HepG2 (cell line): Measurements from ENCODE around the gene TALDO1. TPM values are rescaled to one million over a fixed set of nuclear protein-coding genes. Genes with fewer than 3 reads are reported as not detected.

Source experiments
- AKAP8 ChIP-seq: sonication (generic); formaldehyde crosslinking; IDR thresholded peaks from 2 replicates; pipeline ENCODE4 v1.5.1; 2020; ENCODE audit warnings: mild to moderate bottlenecking, missing genetic modification reagents
- MXI1 ChIP-seq: IDR thresholded peaks from 3 replicates; pipeline ENCODE4 v1.6.1; 2012; ENCODE audit warnings: low read depth, low read length, inconsistent platforms, borderline replicate concordance
- NR2F6 ChIP-seq, 2 experiments: IDR thresholded peaks; 2 replicates each; pipeline ENCODE4 v1.6.1; 2016; ENCODE audit warnings: antibody characterized with exemption in 1 of 2, mild to moderate bottlenecking in 1 of 2
- NRL ChIP-seq: sonication (generic); formaldehyde crosslinking; IDR thresholded peaks from 2 replicates; pipeline ENCODE4 v1.5.0; 2020; ENCODE audit warnings: missing genetic modification reagents, mild to moderate bottlenecking, moderate library complexity, borderline replicate concordance
- PRDM10 ChIP-seq: sonication (generic); formaldehyde crosslinking; IDR thresholded peaks from 2 replicates; pipeline ENCODE4 v1.4.0; 2020; ENCODE audit warnings: low read depth, missing genetic modification reagents
- RBFOX2 ChIP-seq: fragments of 200-400 bp; formaldehyde crosslinking; IDR thresholded peaks from 2 replicates; pipeline ENCODE4 v1.6.1; 2017; ENCODE audit warnings: low read depth, mild to moderate bottlenecking, low read length
- TRIM24 ChIP-seq: sonication (generic); formaldehyde crosslinking; IDR thresholded peaks from 2 replicates; pipeline ENCODE4 v1.8.0; 2022; ENCODE audit warnings: mild to moderate bottlenecking, missing genetic modification reagents
- ZFAT ChIP-seq: sonication (generic); formaldehyde crosslinking; conservative IDR thresholded peaks from 2 replicates; pipeline ENCODE4 v1.8.1; 2023; ENCODE audit warnings: missing genetic modification reagents, inconsistent platforms
- ZNF225 ChIP-seq: sonication (generic); formaldehyde crosslinking; IDR thresholded peaks from 2 replicates; pipeline ENCODE4 v1.4.0; 2020; ENCODE audit warnings: mild to moderate bottlenecking, missing genetic modification reagents
- ZNF407 ChIP-seq: sonication (generic); formaldehyde crosslinking; IDR thresholded peaks from one replicate; pipeline ENCODE4 v1.5.1; 2020; ENCODE audit warnings: mild to moderate bottlenecking, missing genetic modification reagents; ENCODE audit errors: not compliant biosample characterization
- ZNF510 ChIP-seq: sonication (generic); formaldehyde crosslinking; IDR thresholded peaks from 2 replicates; pipeline ENCODE4 v1.4.0; 2020; ENCODE audit warnings: low read depth, mild to moderate bottlenecking, missing genetic modification reagents
- ZNF550 ChIP-seq: sonication (generic); formaldehyde crosslinking; IDR thresholded peaks from 2 replicates; pipeline ENCODE4 v1.4.0; 2020; ENCODE audit warnings: mild to moderate bottlenecking, missing genetic modification reagents, borderline replicate concordance
- ZNF564 ChIP-seq: sonication (generic); formaldehyde crosslinking; IDR thresholded peaks from 2 replicates; pipeline ENCODE4 v1.8.1; 2023; ENCODE audit warnings: mild to moderate bottlenecking, missing genetic modification reagents
- ZNF709 ChIP-seq: sonication (generic); formaldehyde crosslinking; IDR thresholded peaks from 2 replicates; pipeline ENCODE4 v1.5.0; 2020; ENCODE audit warnings: mild to moderate bottlenecking, missing genetic modification reagents
- ZNF766 ChIP-seq: sonication (generic); formaldehyde crosslinking; IDR thresholded peaks from 2 replicates; pipeline ENCODE4 v1.5.0; 2020; ENCODE audit warnings: missing genetic modification reagents, borderline replicate concordance
- ZSCAN22 ChIP-seq: sonication (generic); formaldehyde crosslinking; IDR thresholded peaks from 2 replicates; pipeline ENCODE4 v1.4.0; 2020; ENCODE audit warnings: mild to moderate bottlenecking, missing genetic modification reagents
- polyA plus RNA-seq, 8 experiments: library from polyadenylated mRNA; depleted of rRNA in 3 of 8; stranded (reverse) in 7 of 8; unstranded in 1 of 8; fragments of >200 nt; fragmentation: Illumina TruSeq in 4 of 8; extraction: Trizol in 4 of 8; gene quantifications; 2 replicates each; pipeline versions ENCODE4 v1.2.1 to v1.2.3, GENCODE V29; 2011 to 2016; ENCODE audit warnings: low read depth in 4 of 8, missing spikeins in 1 of 8, mixed read lengths in 1 of 8; ENCODE audit not compliant: insufficient read depth in 1 of 8
- total RNA-seq, 5 experiments: library from RNA; depleted of rRNA; stranded (reverse); fragments of >200 nt; fragmentation: Illumina TruSeq; extraction: Trizol; gene quantifications; 2 replicates each; pipeline ENCODE4 v1.2.3, GENCODE V29; 2016; ENCODE audit warnings: low read depth in 1 of 5
- TF ChIP-seq, protein P1 (sequence below): sonication (generic); formaldehyde crosslinking; IDR thresholded peaks from 2 replicates; pipeline ENCODE4 v1.5.0; 2020; ENCODE audit warnings: missing genetic modification reagents

Gene TALDO1
- total and polyA plus RNA-seq, 2 of the 13 experiments (the other 11 are each of a cell fraction or from before 2014, with no cell fraction given), result 107 to 240 TPM

DNA sequence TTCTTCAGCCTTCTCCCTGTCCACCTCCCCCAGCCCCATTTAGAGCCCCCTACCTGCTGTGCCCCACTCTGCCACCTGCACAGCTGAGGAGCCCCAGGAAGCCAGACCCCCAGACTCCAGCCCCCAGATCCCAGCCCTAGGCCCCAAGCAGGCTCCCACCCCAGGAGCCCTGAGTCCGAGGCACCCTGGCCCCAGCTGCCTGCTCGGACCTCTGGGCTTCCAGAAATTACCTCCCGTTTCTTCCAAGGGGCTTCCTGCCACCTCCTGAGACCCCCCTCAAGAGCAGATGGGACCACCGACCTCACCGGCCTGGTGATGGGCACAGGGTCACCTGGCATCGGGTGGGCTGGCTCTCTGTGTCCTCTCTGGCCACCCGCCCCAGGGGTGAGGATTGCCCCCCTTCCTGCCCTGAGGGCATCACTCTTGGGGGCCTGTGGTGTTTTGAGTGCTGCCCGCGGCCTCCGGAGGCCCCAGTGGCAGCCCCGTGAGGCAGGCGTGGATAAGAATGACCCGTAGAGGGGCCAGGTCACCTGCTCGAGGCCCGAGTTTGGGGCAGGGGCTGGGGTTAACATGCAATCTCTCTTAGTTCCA, 18.3 kb upstream of the TALDO1 start (continued):
- TF ChIP-seq ZNF709 (CRISPR knock-in tag) (no peak), ZSCAN22 (CRISPR knock-in tag) (no peak), ZNF564 (CRISPR knock-in tag) (no peak; the same call in 1 of the 2 replicates), RBFOX2 (peak; percentile 83), ZNF407 (CRISPR knock-in tag) (no peak), NR2F6 (IDR thresholded peaks at IDR 0.05) (no peak; the same call in 1 of the 2 replicates), NR2F6 (CRISPR knock-in tag; IDR thresholded peaks at IDR 0.05) (peak; percentile 9; the same call in 1 of the 2 replicates), PRDM10 (no peak), MXI1 (no peak), AKAP8 (CRISPR knock-in tag) (peak; percentile 50; the same call in 1 of the 2 replicates), NRL (CRISPR knock-in tag) (0 out of 2 replicates have a peak, but pooled peaks have one; percentile 7), ZNF550 (no peak), ZNF510 (CRISPR knock-in tag) (no peak), ZNF766 (CRISPR knock-in tag) (no peak), ZNF225 (CRISPR knock-in tag) (no peak), ZFAT (CRISPR knock-in tag) (no peak), TRIM24 (CRISPR knock-in tag) (no peak)
- TF ChIP-seq, protein P1, sequence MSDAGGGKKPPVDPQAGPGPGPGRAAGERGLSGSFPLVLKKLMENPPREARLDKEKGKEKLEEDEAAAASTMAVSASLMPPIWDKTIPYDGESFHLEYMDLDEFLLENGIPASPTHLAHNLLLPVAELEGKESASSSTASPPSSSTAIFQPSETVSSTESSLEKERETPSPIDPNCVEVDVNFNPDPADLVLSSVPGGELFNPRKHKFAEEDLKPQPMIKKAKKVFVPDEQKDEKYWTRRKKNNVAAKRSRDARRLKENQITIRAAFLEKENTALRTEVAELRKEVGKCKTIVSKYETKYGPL (CRISPR knock-in tag), result no peak
